ENCODE data around the gene NRSN1. TPM values are rescaled to one million over a fixed set of nuclear protein-coding genes. Genes with fewer than 3 reads are reported as not detected.

Gene NRSN1
- total RNA-seq, 1 donor from 2014 or later: not detected

DNA sequence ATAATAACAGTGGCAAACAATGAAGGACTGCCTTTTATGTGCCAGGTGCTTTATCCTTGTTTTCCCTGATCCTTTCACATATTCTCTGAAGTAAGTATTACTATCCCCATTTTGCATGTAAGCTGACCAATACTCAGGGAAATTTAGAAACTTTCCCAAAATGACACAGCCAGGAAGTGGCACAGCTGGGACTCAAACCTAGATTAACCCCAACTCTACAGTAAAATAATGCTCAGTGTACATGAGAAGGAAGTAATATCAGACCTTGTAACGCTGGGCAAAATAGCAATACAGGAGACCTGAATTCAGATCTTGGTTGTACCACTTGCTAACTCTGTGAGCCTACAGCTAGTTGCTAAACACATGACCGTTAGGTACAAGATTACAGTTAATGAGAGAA lies 26.8 kb upstream of the NRSN1 start:
- no peak overlapping the region for H3K4me3 ChIP-seq (ENCODE audit: low read depth, low read length)
- TF ChIP-seq, protein P1, sequence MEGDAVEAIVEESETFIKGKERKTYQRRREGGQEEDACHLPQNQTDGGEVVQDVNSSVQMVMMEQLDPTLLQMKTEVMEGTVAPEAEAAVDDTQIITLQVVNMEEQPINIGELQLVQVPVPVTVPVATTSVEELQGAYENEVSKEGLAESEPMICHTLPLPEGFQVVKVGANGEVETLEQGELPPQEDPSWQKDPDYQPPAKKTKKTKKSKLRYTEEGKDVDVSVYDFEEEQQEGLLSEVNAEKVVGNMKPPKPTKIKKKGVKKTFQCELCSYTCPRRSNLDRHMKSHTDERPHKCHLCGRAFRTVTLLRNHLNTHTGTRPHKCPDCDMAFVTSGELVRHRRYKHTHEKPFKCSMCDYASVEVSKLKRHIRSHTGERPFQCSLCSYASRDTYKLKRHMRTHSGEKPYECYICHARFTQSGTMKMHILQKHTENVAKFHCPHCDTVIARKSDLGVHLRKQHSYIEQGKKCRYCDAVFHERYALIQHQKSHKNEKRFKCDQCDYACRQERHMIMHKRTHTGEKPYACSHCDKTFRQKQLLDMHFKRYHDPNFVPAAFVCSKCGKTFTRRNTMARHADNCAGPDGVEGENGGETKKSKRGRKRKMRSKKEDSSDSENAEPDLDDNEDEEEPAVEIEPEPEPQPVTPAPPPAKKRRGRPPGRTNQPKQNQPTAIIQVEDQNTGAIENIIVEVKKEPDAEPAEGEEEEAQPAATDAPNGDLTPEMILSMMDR (conservative IDR thresholded peaks at IDR 0.05; ENCODE audit: low read depth, low read length): no peak
- DNase-seq (ENCODE audit: low read depth): no peak

DNA sequence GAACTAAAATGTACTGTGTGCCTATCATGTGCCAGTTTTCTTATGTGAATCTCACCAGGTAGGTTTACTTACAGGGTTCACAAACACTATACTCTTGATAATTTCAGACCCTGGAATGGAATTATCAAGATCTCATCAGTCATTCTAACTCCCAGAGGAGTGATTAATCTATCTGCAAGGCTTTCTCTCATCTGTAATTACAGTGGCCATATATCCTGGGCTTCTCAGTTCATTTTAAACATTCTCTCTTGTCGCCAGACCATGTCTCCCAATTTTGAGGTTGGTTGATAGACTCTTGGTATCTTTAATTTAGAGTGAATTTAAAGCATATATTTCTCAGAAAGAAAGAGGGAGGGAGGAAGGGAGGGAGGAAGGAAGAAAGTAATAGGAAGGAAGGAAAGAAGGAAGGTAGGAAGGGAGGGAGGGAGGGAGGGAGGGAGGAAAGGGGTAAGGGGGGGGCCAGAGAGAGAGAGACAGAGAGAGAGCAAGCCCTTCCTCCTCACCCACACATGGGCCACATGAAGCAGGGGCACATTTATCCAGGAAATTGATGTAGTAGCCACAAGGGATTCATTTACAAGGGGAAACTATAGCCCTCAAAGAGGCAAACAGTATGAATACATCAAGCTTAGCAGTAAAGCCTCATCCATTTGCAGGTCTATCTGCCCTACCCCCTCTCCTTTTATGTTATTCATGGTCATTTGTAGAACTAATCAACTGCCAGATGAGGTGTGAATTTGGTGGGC lies 25.8 kb upstream of the NRSN1 start:
- TF ChIP-seq, protein P1 (conservative IDR thresholded peaks at IDR 0.05; ENCODE audit: low read depth, low read length): no peak
- no peak for DNase-seq (ENCODE audit: low read depth)
- no peak overlapping the region for H3K4me3 ChIP-seq (ENCODE audit: low read depth, low read length)

DNA sequence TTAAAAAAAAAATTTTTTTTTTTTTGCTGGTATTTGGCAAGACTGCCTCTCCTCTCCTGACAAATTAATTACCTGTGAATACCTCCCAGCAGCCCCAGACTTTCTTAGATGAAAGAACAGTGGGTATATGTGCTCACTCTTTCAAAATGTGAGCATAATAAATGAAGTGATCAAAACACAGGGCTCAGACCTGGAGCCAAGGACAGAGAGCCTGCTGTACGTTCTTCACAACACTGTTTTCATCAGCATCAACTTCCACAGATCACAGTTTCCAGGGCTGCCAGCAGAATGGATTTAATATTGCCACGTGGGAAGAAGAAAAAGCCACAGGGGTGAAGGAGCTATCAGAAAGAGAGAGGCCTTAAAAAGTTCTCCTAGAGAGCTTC lies 25.3 kb upstream of the NRSN1 start:
- DNase-seq (ENCODE audit: low read depth): no peak
- H3K4me3 ChIP-seq (ENCODE audit: low read depth, low read length): no peak overlapping the region
- TF ChIP-seq, protein P1 (conservative IDR thresholded peaks at IDR 0.05; ENCODE audit: low read depth, low read length): no peak

DNA sequence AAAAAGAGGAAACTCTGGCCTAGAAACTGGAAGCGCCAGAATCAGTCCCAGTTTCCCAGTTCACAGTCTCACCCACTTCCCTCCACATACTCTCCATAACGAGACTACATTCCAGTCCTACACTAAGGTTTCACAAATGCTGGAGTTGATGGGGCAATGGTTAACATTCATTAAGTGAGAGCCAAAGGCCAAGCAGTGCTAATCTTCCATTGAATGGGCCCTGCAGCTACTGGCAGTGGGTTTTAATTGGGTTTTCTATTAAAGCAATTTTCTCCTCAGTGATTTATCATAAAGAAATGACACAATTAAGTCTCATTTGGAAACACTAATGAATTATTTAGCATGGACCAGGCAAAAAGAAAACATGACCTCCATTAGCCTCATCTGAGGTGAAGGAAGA lies 20.8 kb upstream of the NRSN1 start:
- DNase-seq (ENCODE audit: low read depth): no peak
- TF ChIP-seq, protein P1 (conservative IDR thresholded peaks at IDR 0.05; ENCODE audit: low read depth, low read length): no peak
- H3K4me3 ChIP-seq (ENCODE audit: low read depth, low read length): no peak overlapping the region

DNA sequence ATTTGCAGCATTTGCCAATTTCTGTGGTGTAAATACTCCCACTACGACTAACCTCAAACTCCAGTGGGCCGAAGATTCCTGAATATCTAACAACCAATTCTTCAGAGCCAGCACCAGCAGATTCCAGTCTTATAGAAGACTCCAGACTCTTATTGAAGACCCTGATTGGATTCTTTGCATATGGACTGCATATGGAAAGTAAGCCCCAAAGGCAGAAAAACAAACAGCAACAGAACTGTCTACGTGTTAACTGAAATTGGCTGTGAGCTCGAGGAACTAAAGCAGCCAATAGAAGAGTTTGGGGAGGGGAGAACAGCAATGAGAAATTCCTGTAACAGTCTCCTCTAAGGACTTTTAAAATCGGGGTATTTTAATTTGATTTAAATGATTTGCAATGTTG lies 19.7 kb upstream of the NRSN1 start:
- no peak for DNase-seq (ENCODE audit: low read depth)
- TF ChIP-seq, protein P1 (conservative IDR thresholded peaks at IDR 0.05; ENCODE audit: low read depth, low read length): no peak
- no peak overlapping the region for H3K4me3 ChIP-seq (ENCODE audit: low read depth, low read length)

DNA sequence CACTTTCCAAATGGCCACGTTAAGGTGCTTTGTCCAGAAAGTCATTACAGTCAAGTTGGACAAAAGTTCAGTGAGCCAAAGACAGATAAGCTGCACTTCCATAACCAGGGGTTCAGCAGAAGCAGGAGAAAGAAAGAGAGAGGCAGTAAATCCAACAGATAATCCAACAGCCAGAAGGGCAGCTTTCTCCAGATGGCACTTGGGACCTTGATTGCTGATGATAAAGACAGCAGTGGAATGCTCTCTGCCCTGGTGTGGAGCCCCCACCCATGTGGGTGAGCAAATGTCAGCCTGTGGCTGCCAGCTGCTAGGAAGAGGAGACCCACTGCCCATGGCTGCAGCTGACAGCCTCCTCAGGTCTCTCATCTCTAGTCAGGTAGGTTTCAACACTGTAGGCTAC lies 18.7 kb upstream of the NRSN1 start:
- no peak overlapping the region for H3K4me3 ChIP-seq (ENCODE audit: low read depth, low read length)
- TF ChIP-seq, protein P1 (conservative IDR thresholded peaks at IDR 0.05; ENCODE audit: low read depth, low read length): no peak
- no peak for DNase-seq (ENCODE audit: low read depth)

DNA sequence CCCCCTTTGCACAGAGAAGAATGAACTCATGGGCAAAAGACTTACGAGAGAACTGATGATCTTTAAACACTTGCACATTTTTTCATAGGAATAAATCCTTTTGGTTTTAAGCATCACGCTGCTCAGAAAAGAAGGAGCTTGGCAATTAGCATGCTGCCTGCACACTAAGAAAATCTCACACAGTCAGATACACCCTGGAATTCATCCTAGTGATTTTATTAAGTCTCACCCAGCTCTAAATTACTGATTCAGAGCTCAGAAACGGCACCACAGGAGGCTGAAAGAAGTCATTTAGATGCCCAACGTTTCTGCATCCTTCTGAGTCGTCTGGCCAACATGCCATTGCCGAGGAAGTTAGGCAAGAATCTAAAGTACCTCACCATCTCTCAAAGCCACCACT lies 18.0 kb upstream of the NRSN1 start:
- DNase-seq (ENCODE audit: low read depth): no peak
- TF ChIP-seq, protein P1 (conservative IDR thresholded peaks at IDR 0.05; ENCODE audit: low read depth, low read length): no peak
- no peak overlapping the region for H3K4me3 ChIP-seq (ENCODE audit: low read depth, low read length)

Measured in epithelial cell of proximal tubule (primary cell).